DOHH2 (cell line): ENCODE data around the gene LMCD1.

ENCODE experiments used
- H3F3A ChIP-seq: fragments of 200-600 bp; sonication (generic), shearing (Covaris generic); 2 replicates; pipeline ENCODE4 v1.6.0; 2016; ENCODE audit warnings: antibody characterized with exemption, mild to moderate bottlenecking; ENCODE audit not compliant: control insufficient read depth, insufficient read depth
- H3K27ac ChIP-seq: fragments of 200-600 bp; sonication (generic); 2 replicates; pipeline ENCODE4 v1.5.1; 2014; ENCODE audit warnings: low read depth, mild to moderate bottlenecking, low read length, moderate library complexity
- H3K27me3 ChIP-seq: fragments of 200-600 bp; sonication (generic); 2 replicates; pipeline ENCODE4 v1.6.1; 2014; ENCODE audit warnings: mild to moderate bottlenecking, low read length, mixed read lengths; ENCODE audit not compliant: control insufficient read depth
- H3K36me3 ChIP-seq: fragments of 200-600 bp; sonication (generic); 2 replicates; pipeline ENCODE4 v1.6.1; 2014; ENCODE audit warnings: mild to moderate bottlenecking, low read length, moderate library complexity, mixed read lengths; ENCODE audit not compliant: control insufficient read depth
- H3K4me1 ChIP-seq: fragments of 200-600 bp; sonication (generic); 2 replicates; pipeline ENCODE4 v1.6.1; 2014; ENCODE audit warnings: mild to moderate bottlenecking, low read length, mixed read lengths; ENCODE audit not compliant: control insufficient read depth
- H3K4me2 ChIP-seq: fragments of 200-600 bp; sonication (generic); 2 replicates; pipeline ENCODE4 v1.6.0; 2014; ENCODE audit warnings: mild to moderate bottlenecking, low read length, moderate library complexity
- H3K4me3 ChIP-seq: fragments of 200-600 bp; sonication (generic); 2 replicates; pipeline ENCODE4 v1.5.1; 2014; ENCODE audit warnings: mild to moderate bottlenecking, low read length, mixed read lengths
- H3K79me2 ChIP-seq: fragments of 200-600 bp; sonication (generic); 2 replicates; pipeline ENCODE4 v1.6.1; 2014; ENCODE audit warnings: mild to moderate bottlenecking, low read length, mixed read lengths; ENCODE audit not compliant: control insufficient read depth
- H3K9me2 ChIP-seq: fragments of 200-600 bp; sonication (generic); replicated peaks from 2 replicates; pipeline ENCODE4 v1.6.1; 2014; ENCODE audit warnings: mild to moderate bottlenecking, low read length, mixed read lengths; ENCODE audit not compliant: control insufficient read depth
- H3K9me3 ChIP-seq: fragments of 200-600 bp; sonication (generic); 2 replicates; pipeline ENCODE4 v1.6.1; 2014; ENCODE audit warnings: antibody characterized with exemption, low read length, mixed read lengths; ENCODE audit not compliant: control insufficient read depth, insufficient read depth
- H4K20me1 ChIP-seq: fragments of 200-600 bp; sonication (generic); 2 replicates; pipeline ENCODE4 v1.6.0; 2014; ENCODE audit warnings: low read depth, mild to moderate bottlenecking, antibody characterized with exemption, low read length, moderate library complexity; ENCODE audit not compliant: control insufficient read depth, insufficient read depth
- CTCF ChIP-seq: fragments of 200-600 bp; sonication (generic); IDR thresholded peaks from one replicate; pipeline ENCODE4 v1.5.1; 2014; ENCODE audit warnings: antibody characterized with exemption, mild to moderate bottlenecking, low read depth, low read length; ENCODE audit not compliant: poor library complexity, severe bottlenecking
- EZH2phosphoT487 ChIP-seq: fragments of 200-600 bp; sonication (generic); IDR thresholded peaks from 2 replicates; pipeline ENCODE4 v1.6.1; 2017; ENCODE audit warnings: borderline replicate concordance, mild to moderate bottlenecking, antibody characterized with exemption, low read length, moderate library complexity, mixed read lengths

Gene LMCD1

DNA sequence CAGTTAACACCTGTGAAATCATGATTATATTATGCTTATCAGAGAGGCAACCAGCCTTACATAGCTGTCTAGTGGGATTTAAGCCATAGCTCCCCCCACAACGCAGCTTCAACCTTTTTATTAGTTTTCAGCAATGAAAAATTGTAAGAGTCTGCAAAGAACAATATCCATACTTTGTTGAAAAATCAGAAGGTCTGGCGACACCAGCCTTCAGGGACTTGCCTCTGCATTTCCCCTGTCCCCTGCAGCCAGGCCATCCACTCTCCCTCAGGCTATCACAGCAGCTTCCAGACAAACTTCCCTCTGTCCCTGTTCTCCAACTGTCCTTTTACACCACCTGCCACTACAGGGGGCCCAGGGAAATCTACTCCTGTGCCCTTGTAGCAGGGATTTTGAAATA is 83.0 kb downstream of the LMCD1 start:
- no peak overlapping the region for H3K27ac ChIP-seq
- TF ChIP-seq EZH2phosphoT487 (no peak), CTCF (no peak)
- no peak overlapping the region for H3K4me2 ChIP-seq
- no peaks in the 10 kb centered on the region for H3K79me2 ChIP-seq
- H3K36me3 ChIP-seq = no peaks in the 10 kb centered on the region
- no peaks in the 10 kb centered on the region for H3K27me3 ChIP-seq
- no peaks in the 10 kb centered on the region for H3K9me2 ChIP-seq
- no peaks in the 10 kb centered on the region for H3F3A ChIP-seq
- no peaks in the 10 kb centered on the region for H3K9me3 ChIP-seq
- no peak overlapping the region for H3K4me3 ChIP-seq
- no peaks in the 10 kb centered on the region for H4K20me1 ChIP-seq
- H3K4me1 ChIP-seq = no peaks in the 10 kb centered on the region

- Histone ChIP-seq H4K20me1 (no peaks in the 10 kb centered on the region), H3K36me3 (no peaks in the 10 kb centered on the region), H3K4me3 (no peak overlapping the region), H3F3A (no peaks in the 10 kb centered on the region), H3K4me1 (no peaks in the 10 kb centered on the region), H3K4me2 (no peak overlapping the region), H3K9me3 (no peaks in the 10 kb centered on the region), H3K27ac (no peak overlapping the region), H3K79me2 (no peaks in the 10 kb centered on the region), H3K27me3 (no peaks in the 10 kb centered on the region), H3K9me2 (no peaks in the 10 kb centered on the region)
- TF ChIP-seq EZH2phosphoT487 (no peak), CTCF (no peak)
Measured at GRCh38 chr3:8589880-8590556, 88.4 kb downstream of the LMCD1 start.

GRCh38 chr3:8593021-8593827 is 91.6 kb downstream of the LMCD1 start:
- no peak overlapping the region for H3K4me2 ChIP-seq
- H3F3A ChIP-seq = no peaks in the 10 kb centered on the region
- no peaks in the 10 kb centered on the region for H3K27me3 ChIP-seq
- TF ChIP-seq EZH2phosphoT487 (no peak), CTCF (no peak)
- H3K9me2 ChIP-seq = no peaks in the 10 kb centered on the region
- H3K79me2 ChIP-seq = no peaks in the 10 kb centered on the region
- no peak overlapping the region for H3K4me3 ChIP-seq
- H4K20me1 ChIP-seq = no peaks in the 10 kb centered on the region
- no peaks in the 10 kb centered on the region for H3K9me3 ChIP-seq
- H3K4me1 ChIP-seq = no peaks in the 10 kb centered on the region
- H3K36me3 ChIP-seq = no peaks in the 10 kb centered on the region
- H3K27ac ChIP-seq = no peak overlapping the region
